ENCODE data around the gene CAPZB. TPM values are rescaled to one million over a fixed set of nuclear protein-coding genes. Genes with fewer than 3 reads are reported as not detected.

Gene CAPZB
- total and polyA plus RNA-seq, 5 experiments from 2014 or later = 268 to 592 (median 475) TPM

DNA sequence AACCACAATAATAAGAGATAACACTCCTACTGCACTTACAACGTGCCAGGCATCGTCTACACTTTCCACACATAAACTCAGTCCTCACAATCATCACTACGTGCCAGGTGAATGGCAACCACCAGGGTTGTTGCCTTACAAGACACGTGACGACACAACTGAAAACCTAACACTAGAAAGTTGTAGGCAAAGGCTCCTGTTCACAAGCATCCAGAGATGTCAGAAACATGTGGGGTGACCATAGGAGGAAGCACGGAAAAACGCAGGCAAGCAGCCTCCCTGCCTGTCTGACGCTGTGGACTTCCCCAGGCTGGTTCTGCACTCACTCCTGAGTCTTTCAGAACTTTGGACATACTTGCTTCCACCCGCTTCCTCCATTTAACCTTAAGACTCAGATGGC, 7.0 kb downstream of the CAPZB start:
- Mint-ChIP-seq H3K4me3 (peak overlapping the region; percentile 66 to 88 (median 84)), H3K27me3 (no peaks in the 10 kb centered on the region), H3K36me3 (peaks cover 0 to 53% (median 0%) of the 10 kb centered on the region in 3 donors), H3K9me3 (no peaks in the 10 kb centered on the region), H3K4me1 (peaks cover 57 to 100% (median 97%) of the 10 kb centered on the region in 4 donors), H3K27ac (peak overlapping the region; percentile 91 to 97 (median 94))
- DNase-seq = no peak
- no peak for ATAC-seq
- POLR2A ChIA-PET = interaction anchor here (1.4 to 28.2 kb wide), 5 partner anchors 7 to 104 kb away, joined by 4 to 808 read pairs (median 8); partner anchors contain the start of gene CAPZB

DNA sequence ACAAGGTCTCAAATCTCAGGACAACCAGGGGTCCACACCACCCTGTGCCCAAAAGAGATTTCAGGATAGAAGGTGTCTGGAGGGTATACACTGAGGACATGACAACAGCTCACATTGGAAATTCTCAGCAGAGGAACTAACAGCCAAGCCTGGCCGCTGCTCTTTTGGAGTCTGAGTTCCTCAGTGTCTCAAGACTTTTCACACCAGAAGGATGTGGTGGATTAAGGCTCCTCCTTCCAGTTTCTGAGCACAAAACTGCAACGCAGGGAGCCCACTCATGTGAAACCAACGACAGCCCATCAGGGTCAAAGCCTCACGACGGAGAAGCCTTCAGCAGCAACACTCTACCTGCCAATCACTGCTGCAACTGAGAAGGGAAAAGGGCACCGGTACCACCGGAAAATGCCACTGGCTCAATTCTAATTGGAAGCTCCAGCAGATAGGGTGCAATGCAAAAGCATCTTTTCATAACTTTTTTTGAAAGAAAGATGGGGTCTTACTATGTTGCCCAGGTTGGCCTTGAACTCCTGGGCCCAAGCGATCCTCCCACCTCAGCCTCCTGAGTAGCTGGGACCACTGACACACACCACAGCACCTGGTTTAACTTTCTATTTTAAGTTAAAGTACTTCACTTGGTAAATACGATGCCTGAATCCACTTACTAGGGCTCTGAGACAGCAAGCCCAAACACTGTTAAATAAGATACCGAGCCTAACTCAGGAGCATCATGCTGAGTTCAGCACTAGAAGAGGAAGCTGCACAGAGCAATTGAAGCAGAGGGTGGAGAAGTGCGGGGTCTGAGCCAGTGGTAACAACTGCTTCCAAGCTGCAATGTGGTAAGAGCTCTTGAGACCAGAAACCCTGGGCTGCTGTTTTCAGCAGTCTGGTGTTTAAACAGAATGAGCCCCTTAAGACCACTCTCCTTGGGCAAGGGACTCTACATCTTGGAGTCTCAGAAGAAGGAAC, 7.8 kb downstream of the CAPZB start:
- peak overlapping the region; percentile 66 to 88 (median 84) for H3K4me3 Mint-ChIP-seq
- ATAC-seq (peak; percentile 70 to 72), DNase-seq (peak in 5 of 10 donors; percentile 33 to 58 (median 41))
- H3K36me3 Mint-ChIP-seq = peaks cover 0 to 47% (median 0%) of the 10 kb centered on the region in 3 donors
- H3K27me3 Mint-ChIP-seq = no peaks in the 10 kb centered on the region
- H3K4me1 Mint-ChIP-seq = peaks cover 50 to 99% (median 93%) of the 10 kb centered on the region in 4 donors
- H3K9me3 Mint-ChIP-seq = no peaks in the 10 kb centered on the region
- POLR2A ChIA-PET = interaction anchor here (1.2 to 28.2 kb wide), 5 partner anchors 8 to 119 kb away, joined by 3 to 808 read pairs (median 8); partner anchors contain the start of gene CAPZB
- H3K27ac Mint-ChIP-seq = peak overlapping the region; percentile 91 to 97 (median 94)

DNA sequence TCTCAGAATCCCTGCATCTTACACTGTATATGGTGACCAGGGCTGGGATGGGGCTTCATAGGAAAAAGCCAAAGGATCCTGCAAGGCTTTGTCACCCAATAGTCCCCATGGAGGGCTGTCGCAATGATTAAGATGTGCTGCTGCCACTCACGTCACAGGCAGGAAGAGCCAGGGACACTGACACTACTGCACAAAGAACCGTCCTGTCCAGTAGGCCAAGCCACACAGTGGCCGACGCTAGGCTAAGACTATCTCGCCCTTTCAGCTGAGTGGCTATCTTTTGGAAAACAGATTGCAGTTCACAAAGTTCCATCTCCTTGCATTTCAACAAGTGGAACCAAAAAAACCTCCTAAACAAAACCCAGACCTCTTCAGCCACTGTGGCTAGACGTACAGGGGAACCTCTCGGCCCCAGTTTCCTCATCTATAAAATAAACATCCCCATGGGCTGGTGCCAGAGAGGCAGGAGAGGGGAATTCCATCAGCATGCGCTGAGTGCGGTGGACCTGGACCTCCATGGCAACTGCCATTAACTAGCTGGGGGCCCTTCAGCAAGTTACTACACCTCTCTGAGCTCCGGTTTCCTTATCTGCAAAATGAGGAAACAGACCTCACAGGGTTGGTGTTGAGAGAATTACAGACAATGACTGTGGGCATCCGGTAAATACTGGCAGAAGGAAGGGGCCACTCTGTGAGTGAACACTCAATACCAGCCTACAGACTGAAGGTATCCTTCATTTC, 8.7 kb downstream of the CAPZB start:
- H3K36me3 Mint-ChIP-seq = peaks cover 0 to 50% (median 0%) of the 10 kb centered on the region in 3 donors
- POLR2A ChIA-PET = interaction anchor here (0.6 to 28.2 kb wide), 7 partner anchors 9 to 122 kb away, joined by 3 to 808 read pairs (median 5); partner anchors contain the start of gene CAPZB

DNA sequence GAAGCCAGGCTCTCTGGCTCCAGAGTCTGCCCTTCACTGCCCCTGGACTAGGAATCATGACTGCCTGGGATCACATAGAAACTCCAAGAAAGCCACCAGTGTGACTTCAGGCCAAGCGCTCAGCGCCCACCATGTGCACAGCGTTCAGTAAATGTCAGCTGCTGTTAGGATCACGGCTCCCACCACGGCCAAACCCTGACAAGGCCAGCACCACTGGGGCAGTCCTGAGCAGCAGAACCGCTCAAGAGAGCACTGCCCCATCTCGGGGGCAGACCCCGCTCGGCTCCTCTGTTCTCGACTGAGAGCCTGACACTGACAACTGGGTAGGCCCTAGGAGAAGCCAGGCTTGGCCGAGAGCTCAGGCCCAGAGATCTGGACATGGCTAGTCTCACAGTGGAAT, 10.0 kb downstream of the CAPZB start:
- peaks cover 0 to 52% (median 0%) of the 10 kb centered on the region in 3 donors for H3K36me3 Mint-ChIP-seq
- POLR2A ChIA-PET = interaction anchor here (8.2 to 28.2 kb wide), 2 partner anchors 10 to 17 kb away, joined by 76 to 808 read pairs; partner anchors contain the start of gene CAPZB
- H3K4me3 Mint-ChIP-seq = peak overlapping the region in 4 of 10 donors; percentile 25 to 87 (median 54)
- no peaks in the 10 kb centered on the region for H3K27me3 Mint-ChIP-seq
- H3K9me3 Mint-ChIP-seq = no peaks in the 10 kb centered on the region
- no peak for DNase-seq
- peak overlapping the region; percentile 57 to 97 (median 93) for H3K27ac Mint-ChIP-seq
- peaks cover 45 to 98% (median 92%) of the 10 kb centered on the region in 4 donors for H3K4me1 Mint-ChIP-seq
- no peak for ATAC-seq

More for the DNA sequence above, 8.7 kb downstream of the CAPZB start:
- DNase-seq (peak in 3 of 10 donors; percentile 27 to 43 (median 30)), ATAC-seq (peak; percentile 52)
- H3K9me3 Mint-ChIP-seq = no peaks in the 10 kb centered on the region
- H3K4me3 Mint-ChIP-seq = peak overlapping the region; percentile 66 to 88 (median 84)
- peaks cover 51 to 98% (median 93%) of the 10 kb centered on the region in 4 donors for H3K4me1 Mint-ChIP-seq
- H3K27ac Mint-ChIP-seq = peak overlapping the region; percentile 91 to 97 (median 94)
- H3K27me3 Mint-ChIP-seq = no peaks in the 10 kb centered on the region

DNA sequence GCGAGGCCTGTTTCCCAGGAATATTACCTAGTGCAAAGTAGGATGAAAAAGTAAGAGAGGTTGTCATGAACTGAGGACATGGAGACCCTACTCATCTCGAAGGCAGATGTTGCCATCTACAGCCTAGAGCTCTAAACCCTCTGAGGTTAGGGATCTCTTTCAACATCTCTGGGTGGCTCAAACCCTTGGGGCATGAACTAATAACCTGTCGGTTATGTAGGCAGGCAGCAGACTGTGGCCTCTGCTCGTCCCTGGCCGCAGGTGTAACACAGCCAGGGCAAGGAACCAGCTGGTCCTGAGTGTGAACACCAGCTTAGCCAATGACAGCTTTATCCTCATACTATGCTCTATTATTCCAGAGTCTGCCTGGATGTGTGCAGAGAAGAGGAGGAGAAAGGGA, 13.2 kb downstream of the CAPZB start:
- H3K36me3 Mint-ChIP-seq = peaks cover 0 to 41% (median 0%) of the 10 kb centered on the region in 3 donors
- no peak for DNase-seq
- ATAC-seq = no peak
- H3K27me3 Mint-ChIP-seq = no peaks in the 10 kb centered on the region
- H3K4me1 Mint-ChIP-seq = peaks cover 49 to 98% (median 92%) of the 10 kb centered on the region in 4 donors
- peak overlapping the region in 8 of 10 donors; percentile 33 to 68 (median 46) for H3K4me3 Mint-ChIP-seq
- POLR2A ChIA-PET = interaction anchor here (0.7 to 28.2 kb wide), 5 partner anchors 9 to 220 kb away, joined by 3 to 808 read pairs (median 5); partner anchors contain the start of genes CAPZB, EMC1 and MRTO4
- no peaks in the 10 kb centered on the region for H3K9me3 Mint-ChIP-seq
- peak overlapping the region; percentile 90 to 97 (median 96) for H3K27ac Mint-ChIP-seq

DNA sequence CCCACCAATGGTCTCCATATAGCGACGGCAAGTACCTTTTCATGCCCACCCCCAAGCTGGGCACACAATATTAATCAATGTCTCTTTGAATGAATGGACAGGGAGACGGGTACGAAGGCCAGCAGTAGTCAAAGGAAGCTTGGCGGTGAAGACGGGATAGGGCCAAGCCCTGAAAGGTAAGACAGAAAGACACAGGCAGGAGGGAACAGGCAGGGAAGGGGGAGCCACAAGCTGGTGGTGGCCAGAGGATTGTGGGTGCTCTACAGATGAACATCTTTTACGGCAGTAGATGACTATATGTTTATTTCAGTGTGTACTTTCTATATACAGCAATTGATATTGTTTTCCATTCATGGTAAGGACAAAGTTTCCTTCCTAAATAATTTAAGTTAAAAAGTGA, 16.3 kb downstream of the CAPZB start:
- POLR2A ChIA-PET = interaction anchor here (0.7 to 28.2 kb wide), 10 partner anchors 10 to 178 kb away, joined by 3 to 808 read pairs (median 6); partner anchors contain the start of genes CAPZB and NBL1
- H3K27ac Mint-ChIP-seq = peak overlapping the region; percentile 93 to 97 (median 96)
- peaks cover 42 to 97% (median 92%) of the 10 kb centered on the region in 4 donors for H3K4me1 Mint-ChIP-seq
- H3K27me3 Mint-ChIP-seq = no peaks in the 10 kb centered on the region
- no peaks in the 10 kb centered on the region for H3K9me3 Mint-ChIP-seq
- DNase-seq = no peak
- peaks cover 0 to 39% (median 3%) of the 10 kb centered on the region in 3 donors for H3K36me3 Mint-ChIP-seq
- peak overlapping the region; percentile 66 to 93 (median 82) for H3K4me3 Mint-ChIP-seq
- peak in 1 of 2 donors; percentile 6 for ATAC-seq

DNA sequence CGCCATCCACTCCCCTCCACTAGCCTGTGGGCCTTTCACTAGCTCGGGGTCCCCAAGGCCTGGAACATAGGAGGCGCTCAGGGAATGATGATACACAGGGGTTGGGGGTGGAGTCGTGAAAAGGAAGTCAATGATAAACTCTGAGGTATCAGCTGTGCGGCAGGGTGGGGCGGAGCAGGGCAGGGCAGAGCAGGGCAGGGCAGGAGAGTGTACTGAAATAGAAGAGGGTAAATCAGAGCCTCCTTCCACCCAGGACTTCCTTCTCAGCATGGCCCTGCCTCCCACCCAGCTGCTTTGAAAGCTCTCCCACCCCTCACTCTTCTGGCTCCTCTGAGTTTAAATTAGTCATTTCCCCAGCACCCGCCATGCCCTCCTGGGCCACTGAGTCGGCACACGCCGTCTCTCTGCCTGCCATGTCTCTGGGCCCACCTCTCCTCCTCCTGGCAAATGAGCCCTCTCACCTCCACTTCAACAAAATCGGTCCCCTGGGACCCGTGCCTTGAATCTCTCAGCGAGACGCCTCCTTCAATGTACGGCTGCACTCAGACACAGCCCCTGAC, 16.9 kb downstream of the CAPZB start:
- peaks cover 0 to 36% (median 5%) of the 10 kb centered on the region in 3 donors for H3K36me3 Mint-ChIP-seq

DNA sequence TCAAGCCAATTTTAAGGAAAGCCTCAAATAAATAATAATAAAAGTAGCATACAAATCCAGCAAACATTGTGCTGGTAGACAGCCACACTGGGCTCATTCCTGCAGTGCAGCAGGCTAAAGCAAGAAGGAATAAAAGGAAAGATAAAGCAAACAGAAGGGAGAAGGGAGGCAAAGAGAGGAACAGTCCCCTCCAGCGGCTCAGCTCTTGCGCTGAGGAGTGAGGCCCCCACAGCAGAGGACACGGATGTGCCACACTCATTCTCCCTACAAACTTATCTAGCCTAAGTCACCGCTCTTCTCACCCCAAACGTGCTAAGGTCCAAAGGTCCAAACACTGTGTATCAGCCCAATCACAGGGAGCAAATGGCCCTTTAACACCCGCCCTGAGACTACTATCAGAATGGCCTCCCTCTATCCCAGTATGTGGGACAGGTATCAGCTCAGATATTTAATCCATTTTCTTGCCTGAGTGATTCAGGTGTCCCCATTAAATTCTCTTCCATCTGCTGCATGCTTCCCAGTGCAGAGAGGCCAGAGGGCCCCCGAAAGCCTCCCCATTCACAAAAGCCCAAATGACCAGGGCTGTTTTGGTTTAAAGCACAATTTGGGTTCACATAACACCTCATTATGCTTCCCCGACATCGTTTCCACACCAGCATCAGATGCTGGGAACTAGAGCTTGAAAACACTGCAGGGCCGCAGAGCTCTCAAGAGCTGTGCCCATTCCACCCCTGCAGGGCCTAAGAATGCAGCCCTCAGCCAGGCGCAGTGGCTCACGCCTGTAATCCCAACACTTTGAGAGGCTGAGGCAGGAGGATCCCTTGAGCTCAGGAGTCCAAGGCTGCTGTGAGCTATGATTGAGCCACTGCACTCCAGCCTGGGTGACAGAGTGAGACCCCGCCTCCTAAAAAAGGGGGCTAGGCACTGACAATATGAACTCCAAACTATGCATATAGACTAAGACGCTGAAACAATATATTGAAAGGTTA, 17.8 kb downstream of the CAPZB start:
- Mint-ChIP-seq H3K4me3 (peak overlapping the region; percentile 40 to 93 (median 78)), H3K36me3 (peaks cover 0 to 34% (median 7%) of the 10 kb centered on the region in 3 donors), H3K27ac (peak overlapping the region; percentile 93 to 97 (median 96)), H3K27me3 (no peaks in the 10 kb centered on the region), H3K9me3 (no peaks in the 10 kb centered on the region), H3K4me1 (peaks cover 50 to 100% (median 97%) of the 10 kb centered on the region in 4 donors)
- ATAC-seq (no peak), DNase-seq (no peak)
- POLR2A ChIA-PET = interaction anchor here (0.6 to 28.2 kb wide), 10 partner anchors 9 to 180 kb away, joined by 3 to 808 read pairs (median 6); partner anchors contain the start of genes CAPZB and NBL1

More for the DNA sequence above, 16.9 kb downstream of the CAPZB start:
- Mint-ChIP-seq H3K4me1 (peaks cover 44 to 97% (median 93%) of the 10 kb centered on the region in 4 donors), H3K27ac (peak overlapping the region; percentile 93 to 97 (median 96)), H3K4me3 (peak overlapping the region; percentile 66 to 93 (median 82)), H3K27me3 (no peaks in the 10 kb centered on the region), H3K9me3 (no peaks in the 10 kb centered on the region)
- DNase-seq = peak; percentile 54 to 87 (median 64)
- POLR2A ChIA-PET = interaction anchor here (0.6 to 28.2 kb wide), 10 partner anchors 10 to 179 kb away, joined by 3 to 808 read pairs (median 6); partner anchors contain the start of genes CAPZB and NBL1
- peak; percentile 78 to 88 for ATAC-seq

DNA sequence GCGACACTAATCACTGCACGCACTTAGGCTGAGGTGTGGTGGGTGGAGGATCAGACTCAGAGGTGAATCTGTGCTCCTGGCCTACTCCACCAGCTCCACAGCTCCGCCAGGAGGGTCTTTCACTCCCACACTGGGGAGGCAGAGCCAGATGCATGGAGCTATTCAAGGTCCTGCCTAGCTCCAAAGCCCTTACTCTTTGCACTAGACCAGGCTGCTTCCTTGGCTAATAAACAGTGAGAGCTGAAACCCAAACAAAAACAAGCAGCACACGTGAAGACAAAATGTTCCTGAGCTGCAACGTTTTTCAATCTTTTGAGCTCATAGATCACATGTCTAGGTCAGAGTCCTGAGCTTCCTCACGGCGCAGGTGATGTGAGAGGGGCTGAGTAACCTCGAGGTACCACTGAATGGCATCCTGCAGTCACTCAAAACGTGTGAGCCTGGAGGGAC, 19.2 kb downstream of the CAPZB start:
- Mint-ChIP-seq H3K9me3 (no peaks in the 10 kb centered on the region), H3K4me1 (peaks cover 44 to 97% (median 93%) of the 10 kb centered on the region in 4 donors), H3K36me3 (peaks cover 0 to 22% (median 7%) of the 10 kb centered on the region in 3 donors), H3K27ac (peak overlapping the region; percentile 92 to 98 (median 96)), H3K27me3 (no peaks in the 10 kb centered on the region), H3K4me3 (peak overlapping the region in 9 of 10 donors; percentile 48 to 86 (median 69))
- ATAC-seq (peak in 1 of 2 donors; percentile 28), DNase-seq (peak in 2 of 10 donors; percentile 51 to 61)
- POLR2A ChIA-PET = interaction anchor here (1.0 to 28.2 kb wide), 6 partner anchors 8 to 131 kb away, joined by 3 to 808 read pairs (median 14); partner anchors contain the start of gene CAPZB

DNA sequence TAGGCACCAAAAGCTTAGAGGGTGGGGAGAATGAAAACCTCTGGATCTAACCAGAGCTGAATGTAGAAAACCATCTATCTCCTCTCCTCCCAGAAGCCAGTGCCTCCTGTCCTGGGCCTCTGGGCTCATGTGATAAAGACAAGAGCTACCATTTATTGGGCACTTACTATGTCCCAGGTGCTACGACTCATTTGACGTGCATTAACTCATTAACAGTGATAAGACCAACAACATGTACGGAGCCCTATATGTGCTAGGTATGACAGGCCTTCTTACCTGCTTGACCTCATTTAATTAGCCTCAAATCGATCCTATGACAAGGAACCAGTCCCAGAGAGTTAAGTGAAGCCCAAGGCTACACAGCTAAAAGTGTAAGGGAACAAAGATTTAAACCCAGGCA, 19.7 kb downstream of the CAPZB start:
- no peaks in the 10 kb centered on the region for H3K9me3 Mint-ChIP-seq
- H3K4me3 Mint-ChIP-seq = peak overlapping the region in 8 of 10 donors; percentile 28 to 86 (median 64)
- DNase-seq (no peak), ATAC-seq (no peak)
- POLR2A ChIA-PET = interaction anchor here (0.6 to 28.2 kb wide), 8 partner anchors 8 to 132 kb away, joined by 3 to 808 read pairs (median 5); partner anchors contain the start of gene CAPZB
- H3K27me3 Mint-ChIP-seq = no peaks in the 10 kb centered on the region
- peaks cover 0 to 17% (median 7%) of the 10 kb centered on the region in 3 donors for H3K36me3 Mint-ChIP-seq
- H3K4me1 Mint-ChIP-seq = peaks cover 43 to 96% (median 93%) of the 10 kb centered on the region in 4 donors
- peak overlapping the region; percentile 92 to 98 (median 96) for H3K27ac Mint-ChIP-seq

Measured in naive thymus-derived CD8-positive, alpha-beta T cell (primary cell).